GM19372 (cell line): Measurements from ENCODE around the gene HTR6.
A peak's percentile ranks its signal among the peaks of the same experiment; 100 is the strongest.

Experiments used
- ATAC-seq: cut with Tn5 transposase; IDR thresholded peaks from one replicate; pipeline ENCODE4 v1.9.1; 2021; ENCODE audit warnings: mild to moderate bottlenecking, low read depth, moderate library complexity; ENCODE audit not compliant: unreplicated experiment

HTR6 gene

DNA sequence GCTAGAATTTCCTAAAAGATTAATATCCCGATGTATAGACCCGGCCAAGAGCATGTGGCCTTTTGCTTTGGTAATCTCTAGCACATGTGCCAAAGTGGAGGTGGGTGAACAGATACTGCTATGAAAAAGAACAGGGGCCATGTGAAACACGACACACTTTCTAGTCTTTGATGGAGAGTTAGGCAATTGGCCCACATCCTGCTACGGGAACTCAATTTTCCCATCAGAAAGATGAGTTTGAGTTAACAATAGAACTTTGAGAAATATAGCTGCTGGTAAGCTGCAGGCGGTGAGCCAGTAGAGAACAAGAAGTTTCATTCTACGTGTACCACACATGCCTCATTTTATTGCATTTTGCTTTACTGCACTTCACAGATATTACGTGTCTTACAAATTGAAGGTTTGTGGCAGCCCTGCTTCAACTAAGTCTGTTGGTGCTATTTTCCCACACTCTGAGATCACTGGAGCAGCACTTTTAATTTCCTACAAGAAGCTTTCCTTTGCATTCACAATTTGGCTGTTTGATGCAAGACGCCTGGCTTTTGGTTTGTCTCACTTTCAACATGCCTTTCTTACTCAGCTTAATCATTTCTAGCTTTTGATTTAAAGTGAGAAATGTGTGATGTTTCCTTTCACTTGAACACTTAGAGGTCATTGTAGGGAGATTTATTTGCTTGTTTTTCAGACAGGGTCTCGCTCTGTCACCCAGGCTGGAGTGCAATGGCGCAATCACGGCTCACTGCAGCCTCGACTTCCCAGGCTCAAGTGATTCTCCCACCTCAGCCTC is 46.3 kb downstream of the HTR6 start:
- no peak for ATAC-seq

DNA sequence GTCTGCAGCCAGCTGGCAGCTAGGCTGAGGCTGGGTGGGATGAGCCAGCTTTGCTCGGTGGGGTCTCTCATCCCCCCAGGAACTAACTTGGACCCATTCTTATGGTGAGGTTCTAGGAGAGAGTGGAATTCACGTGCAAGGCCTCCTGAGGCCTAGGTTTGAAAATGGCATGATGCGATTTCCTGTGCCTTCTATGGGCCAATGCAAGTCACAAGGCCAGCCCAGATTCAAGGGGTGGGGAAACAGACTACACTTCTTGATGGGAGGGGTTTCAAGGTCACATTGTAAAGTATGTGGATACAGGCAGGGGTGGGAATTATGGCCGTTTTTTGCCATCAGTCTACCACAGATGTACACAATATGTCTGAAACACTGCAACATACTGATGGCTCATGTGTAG is 48.3 kb downstream of the HTR6 start:
- no peak for ATAC-seq

DNA sequence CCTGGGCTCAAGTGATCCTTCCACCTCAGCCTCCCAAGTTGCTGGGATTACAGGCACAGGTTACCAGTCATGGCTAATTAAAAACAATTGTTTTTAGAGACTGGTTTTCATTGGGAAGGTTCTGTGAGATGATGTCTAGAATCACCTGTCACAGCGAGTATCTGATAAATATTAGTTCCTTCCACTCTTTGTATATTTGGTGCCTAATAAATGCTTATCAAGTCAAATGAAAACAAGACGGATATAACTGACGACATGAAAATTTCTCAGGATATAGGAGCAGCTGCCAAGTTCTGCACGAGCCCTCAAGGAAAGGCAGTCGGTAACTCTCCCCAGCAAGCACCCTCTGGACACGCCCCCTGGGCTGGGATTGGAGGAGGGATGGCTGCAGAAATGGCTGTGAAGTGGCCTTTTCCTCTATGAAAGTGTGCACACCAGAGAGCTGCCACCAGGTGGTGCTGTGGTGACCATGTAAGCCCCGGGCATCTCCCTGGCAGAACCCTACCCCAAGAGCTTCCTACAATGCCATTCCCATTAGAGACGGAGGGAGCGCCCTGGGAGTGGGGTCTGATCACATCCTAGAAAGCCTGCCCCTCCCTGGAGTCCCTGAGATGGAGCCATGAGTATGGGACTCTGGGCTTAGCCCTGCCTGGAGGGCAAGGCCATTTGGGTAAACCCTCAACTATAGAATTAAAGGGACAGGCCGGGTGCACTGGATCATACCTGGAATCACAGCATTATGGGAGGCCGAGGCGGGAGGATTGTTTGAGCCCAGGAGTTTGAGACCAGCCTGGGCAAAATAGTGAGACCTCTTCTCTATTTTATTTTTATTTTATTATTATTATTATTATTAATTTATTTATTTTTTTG is 50.9 kb downstream of the HTR6 start:
- ATAC-seq = peak; percentile 70

DNA sequence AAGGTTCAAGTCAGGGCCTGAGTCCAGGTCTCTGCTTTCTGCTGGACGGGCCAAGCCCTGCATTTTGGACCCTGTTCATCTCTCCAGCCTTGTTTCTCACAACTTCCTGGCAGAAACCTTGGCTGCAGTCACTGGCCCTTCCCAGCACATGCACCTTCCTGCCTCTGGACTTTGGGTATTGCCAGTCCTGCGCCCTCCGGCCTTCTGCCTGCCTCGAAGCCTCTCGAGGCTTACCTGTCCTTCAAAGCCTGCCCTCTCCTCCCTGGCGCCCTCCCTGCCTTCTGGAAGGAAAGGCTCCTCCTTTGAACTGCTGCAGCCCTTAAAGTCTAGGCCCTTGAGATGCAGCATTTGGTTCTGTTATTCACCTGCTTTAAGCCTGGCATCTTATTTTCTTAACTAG is 52.8 kb downstream of the HTR6 start:
- ATAC-seq = no peak

DNA sequence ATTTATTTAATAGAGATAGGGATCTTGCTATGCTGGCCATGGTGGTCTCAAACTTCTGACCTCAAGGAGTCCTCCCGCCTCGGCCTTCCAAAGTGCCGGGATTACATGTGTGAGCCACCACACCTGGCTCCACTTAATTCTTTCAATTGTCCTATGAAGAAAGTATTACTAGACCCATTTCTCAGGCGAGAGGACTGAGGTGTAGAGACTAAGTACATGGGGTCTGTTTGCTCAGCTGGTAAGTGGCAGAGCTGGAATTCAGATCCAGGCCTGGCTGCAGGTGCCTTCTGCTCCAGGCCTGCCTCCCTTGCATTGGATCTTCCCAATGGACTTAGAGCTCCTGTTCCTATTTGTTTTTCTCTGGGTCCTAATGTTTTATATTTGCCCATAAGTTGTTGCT is 55.5 kb downstream of the HTR6 start:
- ATAC-seq = no peak

DNA sequence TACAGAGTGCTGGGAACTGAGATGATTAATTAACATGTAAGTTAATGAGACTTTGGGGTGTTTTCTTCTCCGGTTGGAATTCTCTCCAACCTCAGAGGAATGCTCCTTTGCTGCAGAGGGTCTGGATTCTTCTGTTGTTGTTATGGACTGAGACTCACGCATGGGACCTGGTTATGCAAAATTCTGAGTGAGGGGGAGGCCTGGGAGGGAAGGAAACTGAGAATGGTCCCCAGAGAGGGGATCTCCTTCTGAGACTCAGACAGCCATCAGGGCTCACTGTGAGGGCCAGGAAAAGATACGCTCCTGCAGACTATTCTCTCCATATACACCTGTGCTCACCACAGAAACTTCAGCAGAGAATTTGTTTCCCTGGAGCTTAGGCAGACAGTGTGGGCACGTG is 56.3 kb downstream of the HTR6 start:
- no peak for ATAC-seq

DNA sequence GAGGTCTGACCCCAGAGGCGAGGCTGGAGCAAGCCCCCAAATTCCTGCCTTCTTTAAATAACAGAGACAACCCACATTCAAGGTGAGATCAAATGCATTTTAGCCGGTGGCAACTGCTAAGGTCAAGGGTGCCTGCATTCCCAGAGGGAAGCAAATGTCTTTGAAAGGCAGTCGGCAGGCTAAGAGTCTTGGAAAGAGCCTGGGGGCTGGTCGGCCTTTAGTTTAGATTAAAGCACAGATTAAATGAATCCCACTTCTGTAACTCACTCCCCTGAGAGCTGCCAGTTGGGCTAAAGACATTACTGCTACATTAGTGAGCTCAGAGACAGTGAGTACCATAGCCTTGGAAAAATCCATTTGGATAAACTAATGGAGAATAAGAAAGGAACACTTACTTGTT is 59.2 kb downstream of the HTR6 start:
- ATAC-seq = no peak

DNA sequence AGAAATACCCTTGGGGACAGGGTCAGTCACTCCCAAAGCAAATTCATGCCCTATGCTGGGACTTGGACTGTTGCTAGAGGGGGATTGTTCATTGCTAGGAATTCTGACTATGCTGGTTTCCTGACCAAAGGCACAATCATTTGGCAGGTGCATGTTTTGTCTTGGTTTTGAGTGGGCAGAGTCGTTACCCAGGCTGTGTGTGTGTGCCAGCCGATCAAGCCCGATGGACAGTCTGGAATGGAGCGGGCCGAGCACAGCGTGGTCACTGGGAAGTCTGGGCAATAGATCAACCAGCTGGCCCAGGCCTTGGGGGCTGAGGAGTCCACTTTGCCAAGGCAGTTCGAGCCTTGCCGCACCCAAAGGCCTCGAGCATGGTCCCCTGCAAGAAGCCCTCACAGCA is 60.9 kb downstream of the HTR6 start:
- no peak for ATAC-seq

DNA sequence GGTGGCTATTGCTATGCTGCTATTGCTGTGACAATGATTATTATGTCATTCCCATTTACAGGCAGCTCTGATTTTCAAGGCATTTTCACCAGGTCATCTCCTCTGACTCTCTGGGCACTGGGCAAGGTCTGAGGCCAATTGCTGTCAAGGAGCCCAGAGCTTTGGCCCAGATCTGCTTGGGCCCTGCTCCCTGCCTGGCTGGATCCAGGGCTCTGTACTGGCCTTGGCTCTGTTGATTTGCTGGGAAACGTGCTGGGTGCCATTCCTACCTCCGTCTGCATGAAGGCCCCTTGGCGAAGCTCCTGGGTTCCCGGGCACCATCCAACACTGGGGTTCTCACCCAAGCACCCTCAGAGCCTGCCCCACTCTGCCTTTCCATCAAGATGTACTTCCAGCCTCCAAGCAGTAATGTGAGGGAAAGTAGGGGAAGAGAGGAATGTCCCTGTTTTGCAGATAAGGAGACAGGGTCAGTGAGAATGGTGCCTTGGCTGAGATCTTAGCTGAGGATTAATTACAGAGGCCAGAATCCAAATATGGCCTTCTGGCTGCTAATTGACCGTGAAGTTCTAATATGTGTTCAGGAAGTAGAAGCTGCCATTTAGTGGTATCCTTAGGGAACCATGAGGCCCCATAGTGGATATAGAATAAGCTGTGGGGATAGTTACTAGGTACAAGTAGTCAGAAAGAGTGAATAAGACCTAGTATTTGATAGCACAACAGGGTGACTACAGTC is 63.9 kb downstream of the HTR6 start:
- no peak for ATAC-seq

DNA sequence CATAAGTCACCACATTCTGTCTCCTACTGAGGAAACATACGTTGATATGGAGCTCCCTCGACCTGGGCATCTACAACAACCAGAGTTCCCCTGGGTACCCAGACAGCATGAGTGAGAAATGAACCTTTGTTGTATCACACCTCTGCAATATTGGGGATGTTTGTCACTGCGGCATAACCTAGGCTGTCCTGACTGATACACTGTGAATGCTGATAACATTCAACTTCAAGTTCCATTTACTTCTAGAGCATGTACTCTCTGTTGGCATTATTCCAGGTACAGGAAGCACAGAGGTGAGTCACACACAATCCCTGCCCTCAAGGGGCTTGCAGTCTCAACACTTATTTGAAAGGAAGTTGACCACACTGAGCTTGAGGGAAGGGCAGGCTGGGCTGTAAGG is 65.6 kb downstream of the HTR6 start:
- no peak for ATAC-seq
